ENCODE data around the gene KCTD12.

KCTD12 gene

GRCh38 chr13:76830805-76831204 lies 55.4 kb downstream of the KCTD12 start:
- TF ChIP-seq GABPA (IDR thresholded peaks at IDR 0.05; ENCODE audit: low read depth) (no peak), POLR2AphosphoS5 (IDR thresholded peaks at IDR 0.05; ENCODE audit: low read depth) (no peak), CTCF (IDR thresholded peaks at IDR 0.05; ENCODE audit: insufficient read depth, low read length) (no peak), REST (IDR thresholded peaks at IDR 0.05; ENCODE audit: insufficient replicate concordance, low read depth) (no peak), SPI1 (IDR thresholded peaks at IDR 0.05; ENCODE audit: borderline replicate concordance, low read depth) (no peak)
- DNase-seq (ENCODE audit: low read depth in 1 of 2, low spot score in 1 of 2), result no peak
- no peak overlapping the region for H3K27ac ChIP-seq (replicated peaks)
- no peak overlapping the region for H3K4me3 ChIP-seq (replicated peaks; ENCODE audit: insufficient read depth, low read length)
- no peaks in the 10 kb centered on the region for H3K27me3 ChIP-seq (ENCODE audit: insufficient read depth, poor library complexity, severe bottlenecking)

Measured in HL-60 (cell line).